Stimulated activated CD8-positive, alpha-beta memory T cell treated with anti-CD3 and anti-CD28 coated beads, Interleukin-2, amount 100 ng/mL, for 48 hours (primary cell): ENCODE results near the gene MYLK.
A peak's percentile ranks its signal among the peaks of the same experiment; 100 is the strongest.

Source experiments
- DNase-seq, 2 donors: peaks; one replicate each; pipeline ENCODE4 v3.0.0-alpha.2; 2020; ENCODE audit warnings: low read depth in 2 of 2

MYLK gene

GRCh38 chr3:123595396-123596180 lies 288.5 kb downstream of the MYLK start:
- no peak for DNase-seq

GRCh38 chr3:123593381-123593780 lies 290.8 kb downstream of the MYLK start:
- DNase-seq, result no peak

GRCh38 chr3:123590685-123591450 lies 293.3 kb downstream of the MYLK start:
- no peak for DNase-seq

- DNase-seq, result no peak
Measured at GRCh38 chr3:123587401-123587800, 296.7 kb downstream of the MYLK start.

GRCh38 chr3:123586968-123587367 lies 297.2 kb downstream of the MYLK start:
- DNase-seq, result no peak

GRCh38 chr3:123586131-123586530 lies 298.0 kb downstream of the MYLK start:
- peak in 1 of 2 donors; percentile 23 for DNase-seq

- DNase-seq, result peak; percentile 93 to 94
Measured at GRCh38 chr3:123584988-123585937, 298.9 kb downstream of the MYLK start, which contains the start of gene HACD2. Gene HACD2, minus strand, starts transcription at chr3:123585053. Its CDS starts 26 bp downstream, at chr3:123585027.

- peak in 1 of 2 donors; percentile 31 for DNase-seq
Measured at GRCh38 chr3:123584284-123584987, 299.7 kb downstream of the MYLK start.

GRCh38 chr3:123583561-123583960 lies 300.6 kb downstream of the MYLK start:
- DNase-seq, result no peak

GRCh38 chr3:123582315-123582714 lies 301.8 kb downstream of the MYLK start:
- DNase-seq, result no peak

GRCh38 chr3:123576122-123576521 lies 308.0 kb downstream of the MYLK start:
- DNase-seq, result no peak

- no peak for DNase-seq
Measured at GRCh38 chr3:123571973-123572365, 312.2 kb downstream of the MYLK start.

GRCh38 chr3:123571264-123571972 lies 312.7 kb downstream of the MYLK start:
- DNase-seq, result no peak

GRCh38 chr3:123568875-123569274 lies 315.3 kb downstream of the MYLK start:
- no peak for DNase-seq

GRCh38 chr3:123568034-123568433 lies 316.1 kb downstream of the MYLK start:
- no peak for DNase-seq

- DNase-seq, result no peak
Measured at GRCh38 chr3:123564056-123564455, 320.1 kb downstream of the MYLK start.

- no peak for DNase-seq
Measured at GRCh38 chr3:123562547-123562946, 321.6 kb downstream of the MYLK start.

- DNase-seq, result no peak
Measured at GRCh38 chr3:123561188-123561587, 322.9 kb downstream of the MYLK start.
